GM18511 (cell line): ENCODE data around the gene ZNF695.
"Not testable (repeated sequence)": the region's sequence is repeated elsewhere in the genome, so short reads cannot be mapped to it uniquely, and the experiment has no call there.

Experiments
- ATAC-seq: cut with Tn5 transposase; IDR thresholded peaks from one replicate; pipeline ENCODE4 v1.9.1; 2021; ENCODE audit warnings: mild to moderate bottlenecking, moderate library complexity; ENCODE audit not compliant: unreplicated experiment

Gene ZNF695

GRCh38 chr1:247007511-247008405 lies at the start of gene ZNF695:
ZNF695 (minus strand) TSS chr1:247008057; CDS start chr1:247007908, 149 bp downstream.
- peak; percentile 86 for ATAC-seq

DNA sequence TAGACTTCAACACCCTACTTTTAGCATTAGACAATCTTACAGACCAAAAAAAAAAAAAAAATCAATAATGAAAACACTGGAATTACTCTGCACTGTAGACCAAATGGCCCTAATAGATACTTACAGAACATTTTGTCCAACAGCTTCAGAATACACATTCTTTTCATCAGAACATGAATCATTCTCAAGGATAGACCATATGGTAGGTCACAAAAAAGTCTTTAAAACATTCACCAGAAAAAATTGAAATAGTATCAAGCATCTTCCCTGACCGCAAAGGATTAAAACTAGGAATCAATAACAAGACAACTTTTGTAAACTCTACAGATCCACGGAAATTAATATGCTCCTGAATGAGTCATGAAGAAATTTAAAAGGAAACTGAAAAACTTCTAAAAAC lies 48.2 kb upstream of the ZNF695 start:
- ATAC-seq, result no peak

DNA sequence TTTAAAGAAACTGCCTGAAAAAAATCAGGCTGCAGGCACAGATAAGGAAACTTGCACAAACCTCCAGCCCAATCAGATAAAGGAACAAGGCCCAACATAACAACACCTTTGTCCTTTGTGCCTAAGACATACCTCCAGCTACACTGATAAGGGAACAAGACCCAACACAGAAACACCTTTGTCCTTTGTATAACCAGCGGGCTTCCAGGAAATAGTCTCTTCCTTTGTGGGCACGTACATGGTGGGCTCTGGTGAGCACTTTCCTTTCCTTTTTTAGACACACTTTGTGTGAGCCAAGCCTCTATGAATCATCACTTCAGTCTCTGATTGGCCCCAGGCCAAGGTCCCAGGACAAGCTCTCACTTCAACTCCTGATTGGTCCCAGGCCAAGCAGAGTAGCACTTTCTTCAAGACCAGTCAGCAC lies 47.1 kb upstream of the ZNF695 start:
- ATAC-seq, result no peak

GRCh38 chr1:247047702-247048101 lies 39.8 kb upstream of the ZNF695 start:
- no peak for ATAC-seq

GRCh38 chr1:247047260-247047659 lies 39.4 kb upstream of the ZNF695 start:
- ATAC-seq, result no peak

DNA sequence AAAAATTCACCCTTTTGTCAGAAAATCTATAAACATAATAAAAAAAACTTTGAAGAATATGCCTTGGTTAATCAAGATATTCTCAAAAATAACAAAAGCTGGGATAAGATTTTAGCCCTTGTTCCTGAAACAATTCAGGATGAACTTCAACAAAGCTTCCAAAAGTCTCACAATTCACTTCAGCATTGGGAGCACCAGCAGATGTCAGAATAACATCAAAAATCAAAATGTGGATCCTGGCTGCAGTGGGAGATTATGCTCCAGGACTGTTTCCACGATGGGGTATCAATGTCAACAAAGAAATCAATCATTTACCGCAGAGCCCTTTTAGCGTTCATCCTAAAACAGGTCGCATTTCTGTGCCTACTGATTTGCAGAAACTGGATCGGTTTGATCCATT lies 35.5 kb upstream of the ZNF695 start:
- no peak for ATAC-seq

DNA sequence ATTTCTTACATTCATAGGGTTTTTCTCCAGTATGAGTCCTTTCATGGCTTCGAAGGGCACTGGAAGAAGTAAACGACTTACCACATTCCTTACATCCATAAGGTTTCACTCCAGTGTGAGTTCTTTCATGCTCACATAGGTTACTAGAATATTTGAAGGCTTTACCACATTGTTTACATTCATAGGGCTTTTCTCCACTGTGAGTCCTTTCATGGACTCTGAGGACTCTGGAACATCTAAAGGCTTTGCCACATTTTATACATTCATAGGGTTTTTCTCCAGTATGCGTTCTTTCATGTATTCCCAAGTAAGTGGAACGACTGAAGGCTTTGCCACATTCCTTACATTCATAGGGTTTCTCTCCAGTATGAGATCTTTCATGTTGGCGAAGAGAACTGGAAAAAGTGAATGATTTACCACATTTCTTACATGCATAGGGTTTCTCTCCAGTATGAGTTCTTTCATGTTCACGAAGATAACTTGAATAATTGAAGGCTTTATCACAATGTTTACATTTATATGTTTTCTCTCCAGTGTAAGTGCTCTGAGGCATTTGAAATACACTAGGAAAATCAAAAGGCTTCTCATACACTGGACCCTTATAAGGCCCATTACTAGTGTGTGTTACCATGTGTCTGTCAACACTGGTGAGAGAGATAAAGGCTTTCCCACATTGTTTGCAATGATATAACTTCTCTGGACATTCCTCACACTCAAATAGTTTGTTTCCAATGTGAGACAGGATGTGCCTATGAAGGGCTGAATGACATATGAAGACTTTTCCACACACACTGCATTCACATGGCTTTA lies 29.9 kb upstream of the ZNF695 start:
- ATAC-seq, result no peak

DNA sequence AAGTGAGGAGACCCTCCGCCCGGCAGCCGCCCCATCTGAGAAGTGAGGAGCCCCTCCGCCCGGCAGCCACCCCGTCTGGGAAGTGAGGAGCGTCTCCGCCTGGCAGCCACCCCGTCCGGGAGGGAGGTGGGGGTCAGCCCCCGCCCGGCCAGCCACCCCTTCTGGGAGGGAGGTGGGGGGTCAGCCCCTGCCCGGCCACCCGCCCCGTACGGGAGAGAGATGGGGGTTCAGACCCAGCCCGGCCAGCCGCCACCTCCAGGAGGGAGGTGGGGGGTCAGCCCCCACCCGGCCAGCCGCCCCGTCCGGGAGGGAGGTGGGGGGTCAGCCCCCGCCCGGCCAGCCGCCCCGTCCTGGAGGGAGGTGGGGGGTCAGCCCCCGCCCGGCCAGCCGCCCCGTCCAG lies 24.4 kb upstream of the ZNF695 start:
- not testable (repeated sequence) for ATAC-seq

DNA sequence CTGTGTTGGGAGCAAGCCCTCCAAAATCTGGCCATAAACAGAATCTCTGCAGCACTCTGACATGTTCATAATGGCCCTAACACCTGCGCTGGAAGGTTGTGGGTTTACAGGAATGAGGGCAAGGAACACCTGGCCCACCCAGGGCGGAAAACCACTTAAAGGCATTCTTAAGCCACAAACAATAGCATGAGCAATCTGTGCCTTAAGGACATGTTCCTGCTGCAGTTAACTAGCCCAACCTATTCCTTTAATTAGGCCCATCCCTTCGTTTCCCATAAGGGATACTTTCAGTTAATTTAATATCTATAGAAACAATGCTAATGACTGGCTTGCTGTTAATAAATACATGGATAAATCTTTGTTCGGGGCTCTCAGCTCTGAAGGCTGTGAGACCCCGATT lies 16.8 kb upstream of the ZNF695 start:
- ATAC-seq, result not testable (repeated sequence)

DNA sequence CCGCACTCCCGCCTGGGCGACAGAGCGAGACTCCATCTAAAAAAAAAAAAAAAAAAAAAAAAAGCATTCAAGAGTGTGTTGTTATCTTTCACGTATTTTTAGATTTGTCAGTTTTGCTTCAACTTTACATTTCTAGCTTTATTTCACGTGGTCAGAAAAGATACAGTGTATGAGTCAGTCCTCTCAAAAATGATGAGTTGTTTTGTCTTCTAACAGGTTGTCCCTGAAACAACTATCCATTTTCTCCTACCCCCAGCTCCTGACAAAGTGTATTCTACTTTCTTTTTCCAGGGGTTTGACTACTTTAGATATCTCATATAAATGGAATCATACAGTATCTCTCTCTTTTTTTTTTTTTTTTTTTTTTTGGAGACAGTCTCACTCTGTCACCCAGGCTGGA lies 5.5 kb upstream of the ZNF695 start:
- no peak for ATAC-seq

GRCh38 chr1:247008406-247008799 lies 546 bp upstream of the ZNF695 start:
- no peak for ATAC-seq

DNA sequence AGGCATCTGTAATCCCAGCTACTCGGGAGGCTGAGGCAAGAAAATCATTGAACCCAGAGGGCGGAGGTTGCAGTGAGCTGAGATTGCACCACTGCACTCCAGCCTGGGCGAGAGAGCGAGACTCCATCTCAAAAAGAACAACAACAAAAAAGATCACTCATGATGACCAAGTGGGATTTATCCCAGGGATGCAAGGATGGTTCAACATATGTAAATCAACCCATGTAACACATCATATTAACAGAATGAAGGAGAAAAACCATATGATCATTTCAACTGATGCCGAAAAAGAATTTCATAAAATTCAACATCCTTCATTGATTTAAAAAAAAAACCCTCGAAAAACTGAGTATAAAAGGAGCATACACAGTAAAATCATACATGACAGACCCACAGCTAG lies 3.8 kb downstream of the ZNF695 start:
- ATAC-seq, result not testable (repeated sequence)

DNA sequence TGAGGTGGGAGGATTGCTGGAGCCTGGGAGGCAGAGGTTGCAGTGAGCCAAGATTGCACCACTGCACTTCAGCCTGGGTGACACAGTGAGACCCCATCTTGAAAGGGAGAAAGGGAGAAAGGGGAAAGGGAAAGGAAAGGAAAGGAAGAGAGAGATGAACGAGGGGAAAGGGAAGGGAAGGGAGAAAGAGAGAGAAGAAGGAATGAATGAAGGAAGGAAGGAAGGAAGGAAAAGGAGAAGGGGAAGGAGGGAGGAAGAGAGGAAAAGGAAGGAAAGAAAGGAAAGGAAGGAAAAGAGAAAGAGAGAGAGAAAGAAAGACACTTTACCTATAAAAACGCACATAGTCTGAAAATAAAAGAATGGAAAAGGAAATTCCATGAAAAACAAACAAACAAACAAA lies 18.0 kb downstream of the ZNF695 start:
- no peak for ATAC-seq

- no peak for ATAC-seq
These were observed 19.5 kb downstream of the ZNF695 start for GRCh38 chr1:246988316-246988715.

DNA sequence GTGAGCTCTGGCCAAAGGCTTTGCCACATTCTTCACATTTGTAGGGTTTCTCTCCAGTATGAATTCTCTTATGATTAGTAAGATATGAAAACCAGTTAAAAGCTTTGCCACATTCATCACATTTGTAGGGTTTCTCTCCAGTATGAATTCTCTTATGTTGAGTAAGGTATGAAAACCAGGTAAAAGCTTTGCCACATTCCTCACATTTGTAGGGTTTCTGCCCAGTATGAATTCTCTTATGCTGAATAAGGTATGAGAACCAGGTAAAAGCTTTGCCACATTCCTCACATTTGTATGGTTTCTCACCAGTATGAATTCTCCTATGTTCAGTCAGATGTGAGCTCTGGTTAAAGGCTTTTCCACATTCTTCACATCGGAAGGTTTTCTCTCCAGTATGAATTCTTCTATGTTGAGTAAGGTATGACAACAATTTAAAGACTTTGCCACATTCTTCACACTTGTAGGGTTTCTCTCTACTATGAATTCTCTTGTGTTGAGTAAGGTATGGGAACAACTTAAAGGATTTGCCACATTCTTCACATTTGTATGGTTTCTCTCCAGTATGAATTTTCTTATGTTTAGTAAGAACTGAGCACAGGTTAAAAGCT lies 20.7 kb downstream of the ZNF695 start:
- ATAC-seq, result no peak

GRCh38 chr1:246978785-246979184 lies 29.1 kb downstream of the ZNF695 start:
- ATAC-seq, result no peak

DNA sequence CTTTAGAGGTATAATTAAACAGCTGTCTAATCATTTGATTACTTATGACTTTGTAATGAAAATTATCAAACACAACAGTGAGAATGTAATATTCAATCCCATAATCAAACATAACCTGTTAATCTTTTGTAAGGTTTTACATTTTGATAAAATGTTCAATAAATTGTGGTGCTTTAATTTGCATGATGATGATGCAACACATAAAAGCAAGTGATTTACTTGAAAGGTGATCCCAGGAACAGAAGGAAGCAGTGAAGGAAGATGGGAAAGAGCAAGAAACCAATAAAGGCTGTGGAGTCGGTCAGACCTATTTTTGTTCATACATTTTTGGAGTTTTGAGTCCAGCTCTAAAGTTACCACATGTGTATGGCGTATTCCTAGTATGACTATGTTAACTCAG lies 29.6 kb downstream of the ZNF695 start:
- ATAC-seq, result no peak

GRCh38 chr1:246971969-246972368 lies 35.9 kb downstream of the ZNF695 start:
- ATAC-seq, result no peak

DNA sequence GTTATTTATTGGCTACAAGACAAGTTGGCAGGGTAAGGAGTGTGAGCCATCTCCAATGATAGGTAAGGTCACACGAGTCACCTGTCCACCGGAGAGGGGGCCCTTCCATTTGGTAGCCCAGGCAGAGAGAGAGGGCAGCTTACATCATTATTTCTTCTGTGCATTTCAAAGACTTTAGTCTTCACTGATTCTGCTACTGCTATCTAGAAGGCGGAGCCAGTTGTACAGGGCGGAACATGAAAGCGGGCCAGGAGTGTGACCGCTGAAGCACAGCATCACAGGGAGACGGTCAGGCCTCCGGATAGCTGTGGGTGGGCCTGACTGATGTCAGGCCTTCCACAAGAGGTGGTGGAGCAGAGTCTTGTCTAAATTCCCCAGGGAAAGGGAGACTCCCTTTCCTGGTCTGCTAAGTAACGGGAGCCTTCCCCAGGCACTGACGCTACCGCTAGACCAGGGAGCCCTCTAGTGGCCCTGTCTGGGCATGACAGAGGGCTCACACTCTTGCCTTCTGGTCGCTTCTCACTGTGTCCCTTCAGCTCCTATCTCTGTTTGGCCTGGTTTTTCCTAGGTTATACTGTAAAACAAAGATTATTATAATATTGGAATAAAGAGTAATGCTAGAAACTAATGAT lies 36.7 kb downstream of the ZNF695 start:
- ATAC-seq, result no peak

DNA sequence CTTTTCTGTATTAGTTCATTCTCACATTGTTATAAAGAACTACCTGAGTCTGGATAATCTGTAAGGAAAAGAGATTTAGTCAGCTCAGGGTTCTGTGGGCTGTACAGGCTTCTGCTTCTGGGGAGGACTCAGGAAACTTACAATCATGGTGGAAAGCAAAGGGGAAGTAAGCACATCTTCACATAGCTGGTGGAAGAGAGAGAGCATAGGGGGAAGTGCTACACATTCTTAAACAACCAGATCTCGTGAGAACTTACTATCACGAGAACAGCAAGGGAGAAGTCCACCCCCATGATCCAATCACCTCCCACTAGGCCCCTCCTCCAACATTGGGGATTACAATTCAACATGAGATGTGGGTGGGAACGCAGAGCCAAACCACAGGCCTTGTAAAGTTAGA lies 38.2 kb downstream of the ZNF695 start:
- no peak for ATAC-seq

GRCh38 chr1:246966502-246966901 lies 41.4 kb downstream of the ZNF695 start:
- no peak for ATAC-seq
